Nephron progenitor cell (in vitro differentiated cells): ENCODE results near the gene RGS6.

ENCODE experiments used
- DNase-seq: peaks from one replicate; pipeline ENCODE4 v3.0.0; 2021
- H3K27ac Mint-ChIP-seq: 2 replicates; pipeline ENCODE4 v1.8.0; 2021; ENCODE audit warnings: mild to moderate bottlenecking, moderate library complexity, mixed read lengths
- H3K27me3 Mint-ChIP-seq: 2 replicates; pipeline ENCODE4 v1.8.0; 2021; ENCODE audit warnings: mild to moderate bottlenecking, low read depth, mixed read lengths; ENCODE audit not compliant: poor library complexity
- H3K36me3 Mint-ChIP-seq: 2 replicates; pipeline ENCODE4 v1.8.0; 2021; ENCODE audit warnings: low read depth, mixed read lengths
- H3K4me1 Mint-ChIP-seq: 2 replicates; pipeline ENCODE4 v1.8.0; 2021; ENCODE audit warnings: mixed read lengths
- H3K4me3 Mint-ChIP-seq: 2 replicates; pipeline ENCODE4 v1.8.0; 2021; ENCODE audit warnings: mild to moderate bottlenecking, moderate library complexity, mixed read lengths
- H3K9me3 Mint-ChIP-seq: 2 replicates; pipeline ENCODE4 v1.8.0; 2021; ENCODE audit warnings: mild to moderate bottlenecking, moderate library complexity, mixed read lengths
- CTCF ChIP-seq: fragments of 200-600 bp; sonication (generic); IDR thresholded peaks from 2 replicates; pipeline ENCODE4 v1.5.0; 2021; ENCODE audit warnings: antibody characterized with exemption

RGS6 gene

GRCh38 chr14:72061718-72062117 lies 129.5 kb downstream of the RGS6 start:
- Mint-ChIP-seq H3K36me3 (no peaks in the 10 kb centered on the region), H3K4me3 (no peak overlapping the region), H3K27me3 (peaks cover 3% of the 10 kb centered on the region), H3K27ac (no peak overlapping the region), H3K9me3 (no peaks in the 10 kb centered on the region), H3K4me1 (no peaks in the 10 kb centered on the region)
- TF ChIP-seq CTCF: no peak
- no peak for DNase-seq

DNA sequence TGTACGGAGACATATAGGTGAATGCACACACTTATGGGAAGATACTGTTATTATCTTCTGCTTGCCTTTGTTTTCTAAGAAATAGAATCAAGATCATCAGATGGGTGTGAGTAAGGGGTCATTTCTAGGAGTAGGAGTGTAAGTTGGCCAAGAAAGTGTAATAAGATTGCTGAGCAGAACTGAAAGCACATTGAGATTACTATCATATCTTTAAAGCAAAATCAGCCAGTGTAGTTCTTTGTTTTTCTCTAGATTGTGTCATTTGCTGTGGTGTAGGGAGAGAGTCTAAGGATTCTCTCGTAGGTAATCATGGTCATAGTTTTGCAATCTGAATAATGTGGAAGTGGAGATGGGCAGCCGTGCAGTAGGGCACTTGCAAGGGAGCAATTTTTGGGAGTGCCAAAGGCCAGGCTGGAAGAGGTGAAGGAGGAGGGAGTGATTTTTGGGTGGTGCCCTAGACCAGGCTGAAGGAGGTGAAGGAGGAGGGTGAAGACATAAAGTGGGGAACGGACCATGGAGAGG lies 131.6 kb downstream of the RGS6 start:
- Mint-ChIP-seq H3K27me3 (peaks cover 3% of the 10 kb centered on the region), H3K36me3 (no peaks in the 10 kb centered on the region), H3K27ac (no peak overlapping the region), H3K4me3 (no peak overlapping the region), H3K9me3 (no peaks in the 10 kb centered on the region), H3K4me1 (no peaks in the 10 kb centered on the region)
- no peak for DNase-seq
- no peak for TF ChIP-seq CTCF

GRCh38 chr14:72064501-72064900 lies 132.3 kb downstream of the RGS6 start:
- TF ChIP-seq CTCF: no peak
- Mint-ChIP-seq H3K4me1 (no peaks in the 10 kb centered on the region), H3K9me3 (no peaks in the 10 kb centered on the region), H3K27me3 (peaks cover 3% of the 10 kb centered on the region), H3K27ac (no peak overlapping the region), H3K4me3 (no peak overlapping the region), H3K36me3 (no peaks in the 10 kb centered on the region)
- DNase-seq: no peak

DNA sequence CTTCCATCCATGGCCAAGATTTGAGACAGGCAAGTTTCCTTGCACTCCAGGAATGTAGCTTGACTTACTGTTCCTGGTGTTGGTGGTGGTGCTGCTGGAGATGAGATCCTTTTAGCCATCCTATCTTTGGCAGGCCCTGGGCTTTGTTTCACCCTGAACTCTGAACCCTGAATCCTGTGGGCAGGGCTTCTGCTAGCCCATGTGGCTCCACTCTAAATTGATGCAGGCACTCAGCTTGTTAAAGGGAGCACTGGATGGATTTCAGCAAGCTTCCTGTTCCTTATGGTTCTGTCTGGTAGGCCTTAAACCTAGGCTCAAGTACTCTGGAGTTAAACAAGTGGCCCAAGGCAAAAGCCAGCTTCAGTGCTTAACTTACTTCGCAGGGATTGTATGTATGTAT lies 138.2 kb downstream of the RGS6 start:
- Mint-ChIP-seq H3K4me1 (no peaks in the 10 kb centered on the region), H3K4me3 (no peak overlapping the region), H3K9me3 (no peaks in the 10 kb centered on the region), H3K36me3 (no peaks in the 10 kb centered on the region), H3K27me3 (no peaks in the 10 kb centered on the region), H3K27ac (no peak overlapping the region)
- no peak for TF ChIP-seq CTCF
- DNase-seq: no peak

GRCh38 chr14:72075649-72076334 lies 143.6 kb downstream of the RGS6 start:
- Mint-ChIP-seq H3K4me3 (no peak overlapping the region), H3K36me3 (no peaks in the 10 kb centered on the region), H3K9me3 (no peaks in the 10 kb centered on the region), H3K27me3 (no peaks in the 10 kb centered on the region), H3K4me1 (no peaks in the 10 kb centered on the region), H3K27ac (no peak overlapping the region)
- TF ChIP-seq CTCF: no peak
- no peak for DNase-seq

DNA sequence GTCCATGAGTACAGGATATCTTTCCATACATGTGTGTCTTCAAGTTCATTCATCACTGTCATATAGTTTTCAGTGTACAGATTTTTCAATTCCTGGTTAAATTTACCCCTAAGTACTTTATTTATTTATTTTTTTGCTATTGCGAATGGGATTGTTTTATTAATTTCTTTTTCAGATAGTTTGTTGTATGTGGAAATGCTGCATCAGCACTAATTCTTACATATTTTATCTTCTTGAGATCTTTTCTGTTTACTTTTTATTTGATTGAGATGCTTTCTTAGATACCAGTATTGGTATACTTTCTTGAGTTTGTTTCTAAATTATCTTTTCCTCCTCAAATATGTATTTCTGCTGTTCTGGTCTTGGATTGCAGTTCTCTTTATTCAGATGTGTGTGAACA lies 148.9 kb downstream of the RGS6 start:
- H3K9me3 Mint-ChIP-seq: no peaks in the 10 kb centered on the region

More for the DNA sequence above, 148.9 kb downstream of the RGS6 start:
- no peak for TF ChIP-seq CTCF
- no peak for DNase-seq
- Mint-ChIP-seq H3K4me3 (no peak overlapping the region), H3K27me3 (no peaks in the 10 kb centered on the region), H3K27ac (no peak overlapping the region), H3K4me1 (no peaks in the 10 kb centered on the region), H3K36me3 (no peaks in the 10 kb centered on the region)
